C4-2B (cell line): Measurements from ENCODE around the gene EVC.

ENCODE experiments used
- ZFX ChIP-seq: fragments of 450-650 bp; IDR thresholded peaks from 2 replicates; pipeline ENCODE4 v1.6.1; 2017
- TF ChIP-seq, protein P1 (sequence below): fragments of 450-650 bp; conservative IDR thresholded peaks from 2 replicates; pipeline ENCODE4 v1.5.1; 2017; ENCODE audit warnings: mild to moderate bottlenecking

DNA sequence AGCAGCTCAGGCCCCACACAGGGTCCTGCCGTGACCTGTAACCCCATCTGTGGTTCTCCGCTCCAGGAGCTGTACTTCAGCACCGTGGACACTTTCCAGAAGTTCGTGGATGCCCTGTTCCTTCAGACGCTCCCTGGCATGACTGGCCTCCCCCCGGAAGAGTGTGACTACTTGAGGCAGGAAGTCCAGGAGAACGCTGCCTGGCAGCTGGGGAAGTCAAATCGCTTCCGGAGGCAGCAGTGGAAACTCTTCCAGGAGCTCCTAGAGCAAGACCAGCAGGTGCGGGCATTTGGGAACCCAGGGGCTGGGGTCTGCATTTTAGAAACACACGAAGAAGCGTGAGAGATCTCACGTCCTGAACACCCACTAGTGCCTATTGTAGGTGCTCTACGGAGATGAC, 72.5 kb downstream of the EVC start:
- TF ChIP-seq, protein P1, sequence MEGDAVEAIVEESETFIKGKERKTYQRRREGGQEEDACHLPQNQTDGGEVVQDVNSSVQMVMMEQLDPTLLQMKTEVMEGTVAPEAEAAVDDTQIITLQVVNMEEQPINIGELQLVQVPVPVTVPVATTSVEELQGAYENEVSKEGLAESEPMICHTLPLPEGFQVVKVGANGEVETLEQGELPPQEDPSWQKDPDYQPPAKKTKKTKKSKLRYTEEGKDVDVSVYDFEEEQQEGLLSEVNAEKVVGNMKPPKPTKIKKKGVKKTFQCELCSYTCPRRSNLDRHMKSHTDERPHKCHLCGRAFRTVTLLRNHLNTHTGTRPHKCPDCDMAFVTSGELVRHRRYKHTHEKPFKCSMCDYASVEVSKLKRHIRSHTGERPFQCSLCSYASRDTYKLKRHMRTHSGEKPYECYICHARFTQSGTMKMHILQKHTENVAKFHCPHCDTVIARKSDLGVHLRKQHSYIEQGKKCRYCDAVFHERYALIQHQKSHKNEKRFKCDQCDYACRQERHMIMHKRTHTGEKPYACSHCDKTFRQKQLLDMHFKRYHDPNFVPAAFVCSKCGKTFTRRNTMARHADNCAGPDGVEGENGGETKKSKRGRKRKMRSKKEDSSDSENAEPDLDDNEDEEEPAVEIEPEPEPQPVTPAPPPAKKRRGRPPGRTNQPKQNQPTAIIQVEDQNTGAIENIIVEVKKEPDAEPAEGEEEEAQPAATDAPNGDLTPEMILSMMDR: no peak
- no peak for TF ChIP-seq ZFX
